Esophagus muscularis mucosa (tissue), 4 donors: Measurements from ENCODE around the gene ATP11A.

ENCODE experiments used
- EP300 ChIP-seq: sonication (generic); formaldehyde crosslinking; IDR thresholded peaks from one replicate; pipeline ENCODE4 v1.6.1; 2017; ENCODE audit warnings: antibody characterized with exemption
- POLR2A ChIP-seq: fragments of 450-650 bp; IDR thresholded peaks from one replicate; pipeline ENCODE4 v1.6.1; 2017; ENCODE audit warnings: antibody characterized with exemption, moderate library complexity, mild to moderate bottlenecking, low read depth
- POLR2AphosphoS5 ChIP-seq, 2 donors: sonication (generic); formaldehyde crosslinking; IDR thresholded peaks; one replicate each; pipeline ENCODE4 v1.6.1; 2017; ENCODE audit warnings: antibody characterized with exemption in 2 of 2
- TF ChIP-seq, protein P1 (sequence below), 3 experiments: fragments of 200-600 bp in 2 of 3; fragments of 450-650 bp in 1 of 3; sonication (generic) in 2 of 3; IDR thresholded peaks; one replicate each; pipeline ENCODE4 v1.5.1; 2017 to 2019; ENCODE audit warnings: antibody characterized with exemption in 3 of 3, mild to moderate bottlenecking in 2 of 3, moderate library complexity in 1 of 3

DNA sequence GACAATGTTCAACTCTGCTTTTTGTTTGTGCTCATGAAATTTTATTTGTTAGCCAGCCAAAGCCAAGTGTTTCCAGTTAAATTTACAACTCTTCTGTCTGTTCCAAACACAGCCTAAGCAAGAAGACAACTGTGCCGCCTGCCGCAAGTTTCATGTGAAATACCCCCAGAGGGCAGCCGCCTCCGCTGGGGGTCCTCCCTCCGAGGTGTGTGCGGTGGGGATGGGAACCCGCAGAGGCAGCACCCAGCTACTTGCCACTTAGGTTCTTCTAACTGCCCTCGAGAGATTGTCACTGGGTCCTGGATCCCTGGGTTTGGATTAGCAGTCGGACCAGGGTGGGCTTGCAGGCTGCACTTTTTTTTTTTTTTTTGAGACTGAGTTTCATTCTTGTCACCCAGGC lies 28.5 kb downstream of the ATP11A start:
- TF ChIP-seq, protein P1, sequence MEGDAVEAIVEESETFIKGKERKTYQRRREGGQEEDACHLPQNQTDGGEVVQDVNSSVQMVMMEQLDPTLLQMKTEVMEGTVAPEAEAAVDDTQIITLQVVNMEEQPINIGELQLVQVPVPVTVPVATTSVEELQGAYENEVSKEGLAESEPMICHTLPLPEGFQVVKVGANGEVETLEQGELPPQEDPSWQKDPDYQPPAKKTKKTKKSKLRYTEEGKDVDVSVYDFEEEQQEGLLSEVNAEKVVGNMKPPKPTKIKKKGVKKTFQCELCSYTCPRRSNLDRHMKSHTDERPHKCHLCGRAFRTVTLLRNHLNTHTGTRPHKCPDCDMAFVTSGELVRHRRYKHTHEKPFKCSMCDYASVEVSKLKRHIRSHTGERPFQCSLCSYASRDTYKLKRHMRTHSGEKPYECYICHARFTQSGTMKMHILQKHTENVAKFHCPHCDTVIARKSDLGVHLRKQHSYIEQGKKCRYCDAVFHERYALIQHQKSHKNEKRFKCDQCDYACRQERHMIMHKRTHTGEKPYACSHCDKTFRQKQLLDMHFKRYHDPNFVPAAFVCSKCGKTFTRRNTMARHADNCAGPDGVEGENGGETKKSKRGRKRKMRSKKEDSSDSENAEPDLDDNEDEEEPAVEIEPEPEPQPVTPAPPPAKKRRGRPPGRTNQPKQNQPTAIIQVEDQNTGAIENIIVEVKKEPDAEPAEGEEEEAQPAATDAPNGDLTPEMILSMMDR (IDR thresholded peaks at IDR 0.05), result no peak
- no peak for TF ChIP-seq POLR2A
- TF ChIP-seq EP300, result no peak
- no peak for TF ChIP-seq POLR2AphosphoS5 (IDR thresholded peaks at IDR 0.05)
